Kidney (tissue), 14 donors: Measurements from ENCODE around the gene JPH4. TPM values are rescaled to one million over a fixed set of nuclear protein-coding genes. Genes with fewer than 3 reads are reported as not detected.

Experiments
- DNase-seq, 5 donors: peaks; one replicate each; pipeline ENCODE4 v3.0.0-alpha.2; 2013 to 2020
- FAIRE-seq: peaks from 2 replicates; lab custom pipeline; 2012; peaks lifted over from hg19 to GRCh38; lab: Jason Lieb, UNC
- H3K27ac ChIP-seq, 2 donors: one replicate each; pipeline ENCODE4 v1.7.0; 2013; ENCODE audit warnings: low read depth in 2 of 2, low read length in 2 of 2, inconsistent platforms in 1 of 2
- H3K27me3 ChIP-seq: one replicate; pipeline ENCODE4 v1.7.1; 2013; ENCODE audit warnings: low read length, inconsistent platforms; ENCODE audit not compliant: control insufficient read depth, insufficient read depth
- H3K36me3 ChIP-seq, 3 donors: one replicate each; pipeline versions ENCODE4 v1.7.0 to v1.7.1; 2013; ENCODE audit warnings: low read length in 3 of 3, control low read depth in 1 of 3, inconsistent platforms in 1 of 3; ENCODE audit not compliant: insufficient read depth in 3 of 3, control insufficient read depth in 2 of 3
- H3K4me1 ChIP-seq, 3 donors: one replicate each; pipeline versions ENCODE4 v1.7.0 to v1.7.1; 2013; ENCODE audit warnings: low read length in 3 of 3, inconsistent platforms in 1 of 3, low read depth in 1 of 3; ENCODE audit not compliant: control insufficient read depth in 2 of 3, insufficient read depth in 2 of 3
- H3K4me3 ChIP-seq, 3 donors: one replicate each; pipeline versions ENCODE4 v1.7.0 to v1.8.1; 2013; ENCODE audit warnings: low read length in 3 of 3, control low read depth in 1 of 3, inconsistent platforms in 1 of 3
- H3K9ac ChIP-seq, 3 donors: one replicate each; pipeline versions ENCODE4 v1.7.0 to v1.7.1; 2013; ENCODE audit warnings: low read length in 3 of 3, control low read depth in 1 of 3, inconsistent platforms in 1 of 3
- H3K9me3 ChIP-seq, 3 donors: one replicate each; pipeline versions ENCODE4 v1.7.0 to v1.7.1; 2013; ENCODE audit warnings: low read length in 3 of 3, control low read depth in 1 of 3, inconsistent platforms in 1 of 3; ENCODE audit not compliant: control insufficient read depth in 2 of 3, insufficient read depth in 1 of 3
- intact Hi-C: fragments of 100-400 bp; cut with DNase I; formaldehyde crosslinking; loops from one replicate; pipeline ENCODE4 v1.11.1; 2022
- polyA plus RNA-seq: library from polyadenylated mRNA; stranded (reverse); fragments of 350-450 nt; fragmentation: Illumina TruSeq; extraction: RNeasy Lipid Tissue Mini Kit (QIAGEN cat#74804); gene quantifications from one replicate; pipeline ENCODE4 v1.2.3, GENCODE V29; 2014; ENCODE audit warnings: low read depth, low replicate concordance; ENCODE audit not compliant: insufficient read depth
- total RNA-seq: library from RNA; stranded (reverse); fragmentation: NEBNext Ultra II Directional; extraction: Animal tissue kit (Norgen Biotek cat#: 25700); gene quantifications from one replicate; pipeline ENCODE4 v1.2.1, GENCODE V29; 2021
- TF ChIP-seq, protein P1 (sequence below): IDR thresholded peaks from 3 replicates; pipeline ENCODE4 v1.5.1; 2012; ENCODE audit warnings: mild to moderate bottlenecking, moderate library complexity, borderline replicate concordance; ENCODE audit not compliant: insufficient read depth; ENCODE audit errors: extremely low read depth
- donor health status: control.
- donor health status: control.
- donor health status: control.
- donor health status: control.
- donor health status: control.
- donor health status: DM: yes; HTN: yes; CAD: no.
- donor health status: Normal renal cell carcinoma (clear cell type).

The JPH4 gene
- total and polyA plus RNA-seq, 2 donors from 2014 or later, result 3.6 to 7.0 TPM

DNA sequence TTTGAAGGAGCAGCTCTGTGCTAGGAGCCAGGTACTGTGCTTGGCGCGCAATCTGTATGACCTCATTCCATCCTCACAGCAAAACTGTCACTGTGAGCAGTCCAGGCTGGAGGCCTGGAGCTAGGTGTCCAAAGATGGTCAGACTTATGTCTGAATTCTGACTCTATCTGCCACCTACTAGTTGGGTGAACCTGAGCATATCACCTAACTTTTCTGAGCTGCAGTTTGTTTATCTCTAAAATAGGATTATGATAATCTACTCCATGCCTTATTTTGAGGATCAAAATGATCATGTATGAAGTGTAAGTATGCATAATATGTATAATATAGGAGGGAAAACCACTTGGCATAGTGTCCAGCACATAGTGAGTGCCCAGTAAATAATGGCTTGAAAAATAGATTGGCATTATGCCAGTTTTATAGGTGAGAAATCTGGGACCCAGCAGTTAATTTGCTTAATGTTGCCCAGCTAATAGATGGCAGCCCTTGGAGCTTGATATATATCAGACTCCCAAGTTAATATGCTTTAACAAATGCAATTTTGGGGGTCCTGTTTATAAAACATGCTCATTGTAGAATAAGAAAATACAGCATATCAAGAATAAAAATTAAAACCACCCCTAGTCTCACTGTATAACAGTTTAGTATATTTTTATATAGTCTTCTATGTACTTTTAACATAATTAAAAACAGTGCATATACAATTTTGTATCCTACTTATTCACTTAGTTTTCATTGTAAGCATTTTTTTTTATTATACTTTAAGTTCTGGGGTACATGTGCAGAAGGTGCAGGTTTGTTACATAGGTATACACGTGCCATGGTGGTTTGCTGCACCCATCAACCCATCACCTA is 4.5 kb upstream of the JPH4 start:
- Histone ChIP-seq H3K36me3 (no peaks in the 10 kb centered on the region), H3K4me1 (no peaks in the 10 kb centered on the region), H3K9ac (no peak overlapping the region), H3K27me3 (no peaks in the 10 kb centered on the region), H3K4me3 (no peak overlapping the region), H3K27ac (no peak overlapping the region), H3K9me3 (no peaks in the 10 kb centered on the region)
- intact Hi-C loops, result no loop called here
- no peak for FAIRE-seq
- TF ChIP-seq, protein P1, sequence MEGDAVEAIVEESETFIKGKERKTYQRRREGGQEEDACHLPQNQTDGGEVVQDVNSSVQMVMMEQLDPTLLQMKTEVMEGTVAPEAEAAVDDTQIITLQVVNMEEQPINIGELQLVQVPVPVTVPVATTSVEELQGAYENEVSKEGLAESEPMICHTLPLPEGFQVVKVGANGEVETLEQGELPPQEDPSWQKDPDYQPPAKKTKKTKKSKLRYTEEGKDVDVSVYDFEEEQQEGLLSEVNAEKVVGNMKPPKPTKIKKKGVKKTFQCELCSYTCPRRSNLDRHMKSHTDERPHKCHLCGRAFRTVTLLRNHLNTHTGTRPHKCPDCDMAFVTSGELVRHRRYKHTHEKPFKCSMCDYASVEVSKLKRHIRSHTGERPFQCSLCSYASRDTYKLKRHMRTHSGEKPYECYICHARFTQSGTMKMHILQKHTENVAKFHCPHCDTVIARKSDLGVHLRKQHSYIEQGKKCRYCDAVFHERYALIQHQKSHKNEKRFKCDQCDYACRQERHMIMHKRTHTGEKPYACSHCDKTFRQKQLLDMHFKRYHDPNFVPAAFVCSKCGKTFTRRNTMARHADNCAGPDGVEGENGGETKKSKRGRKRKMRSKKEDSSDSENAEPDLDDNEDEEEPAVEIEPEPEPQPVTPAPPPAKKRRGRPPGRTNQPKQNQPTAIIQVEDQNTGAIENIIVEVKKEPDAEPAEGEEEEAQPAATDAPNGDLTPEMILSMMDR, result no peak
- DNase-seq, result no peak

- intact Hi-C loops, result no loop called here
- H3K36me3 ChIP-seq, result no peaks in the 10 kb centered on the region
- TF ChIP-seq, protein P1, result no peak
- no peak overlapping the region for H3K9ac ChIP-seq
- DNase-seq, result no peak
- H3K4me1 ChIP-seq, result peaks cover 0 to 2% (median 0%) of the 10 kb centered on the region in 3 donors
- no peak overlapping the region for H3K27ac ChIP-seq
- H3K4me3 ChIP-seq, result no peak overlapping the region
- no peak for FAIRE-seq
- no peaks in the 10 kb centered on the region for H3K9me3 ChIP-seq
- H3K27me3 ChIP-seq, result peaks cover 6% of the 10 kb centered on the region
These were observed 2.3 kb upstream of the JPH4 start for GRCh38 chr14:23580948-23581281.

- FAIRE-seq, result no peak
- H3K27ac ChIP-seq, result no peak overlapping the region
- peak in 1 of 5 donors; percentile 5 for DNase-seq
- no peaks in the 10 kb centered on the region for H3K9me3 ChIP-seq
- intact Hi-C loops, result no loop called here
- peaks cover 0 to 2% (median 0%) of the 10 kb centered on the region in 3 donors for H3K4me1 ChIP-seq
- TF ChIP-seq, protein P1, result no peak
- H3K36me3 ChIP-seq, result no peaks in the 10 kb centered on the region
- H3K27me3 ChIP-seq, result peaks cover 7% of the 10 kb centered on the region
- no peak overlapping the region for H3K4me3 ChIP-seq
- H3K9ac ChIP-seq, result no peak overlapping the region
These were observed 1.7 kb upstream of the JPH4 start for GRCh38 chr14:23580152-23580926.
